K562 (cell line): ENCODE measurements around the gene ZBTB20. TPM values are rescaled to one million over a fixed set of nuclear protein-coding genes. Genes with fewer than 3 reads are reported as not detected.

ENCODE experiments used
- ATAC-seq: fragments of 200-7000 bp; cut with Tn5 transposase; 3 replicates; pipeline ENCODE4 v1.9.1; 2020; ENCODE audit warnings: moderate library complexity
- BruUV-seq: library from RNA; stranded (reverse); fragments of 400-500 nt; replicated peaks from 2 replicates; lab custom pipeline; 2021; lab: Mats Ljungman, UMichigan
- CTCF ChIA-PET: fragments of 300-600 bp; formaldehyde crosslinking; extraction: SDS; loops from one replicate; lab custom pipeline; 2021; ENCODE audit warnings: low intra/inter-chr PET ratio; lab: Yijun Ruan, JAX
- POLR2A ChIA-PET: fragments of 300-600, 350-650 bp; sonication (Branson Sonifier 250); formaldehyde crosslinking; extraction: SDS; loops from one replicate; lab custom pipeline; 2021; ENCODE audit warnings: antibody characterized with exemption, inconsistent platforms; lab: Yijun Ruan, JAX
- DNase-seq, 4 experiments: peaks; one replicate each; pipeline versions ENCODE4 v3.0.0 to v3.0.0-alpha.2; 2011 to 2018; ENCODE audit warnings: low spot score in 3 of 4, mixed read lengths in 3 of 4; ENCODE audit errors: extremely low read depth in 1 of 4
- FAIRE-seq: peaks from 2 replicates; lab custom pipeline; 2011; peaks lifted over from hg19 to GRCh38; lab: Jason Lieb, UNC
- H2AFZ ChIP-seq: 2 replicates; pipeline ENCODE4 v1.6.0; 2011; ENCODE audit warnings: low read depth, low read length, control low read depth, inconsistent platforms
- H3K27ac ChIP-seq: fragments of 200-600 bp; 3 replicates; pipeline ENCODE4 v1.8.0; 2011; ENCODE audit warnings: low read depth, mild to moderate bottlenecking, control low read depth, inconsistent platforms, low read length, moderate library complexity, mixed read lengths; ENCODE audit errors: extremely low read depth
- H3K27me3 ChIP-seq, 2 experiments: fragments of 300-600 bp in 1 of 2; 2 replicates in 1 of 2; 3 replicates in 1 of 2; pipeline versions ENCODE4 v1.6.0 to v1.8.0; 2011; ENCODE audit warnings: inconsistent platforms in 2 of 2, low read length in 2 of 2, mild to moderate bottlenecking in 1 of 2, mixed read lengths in 1 of 2, moderate library complexity in 1 of 2; ENCODE audit not compliant: control insufficient read depth in 2 of 2, insufficient read depth in 2 of 2
- H3K36me3 ChIP-seq: fragments of 300-600 bp; 3 replicates; pipeline ENCODE4 v1.8.0; 2011; ENCODE audit warnings: mild to moderate bottlenecking, low read length, inconsistent platforms; ENCODE audit not compliant: control insufficient read depth, insufficient read depth
- H3K4me1 ChIP-seq, 2 experiments: fragments of 200-600 bp in 1 of 2; replicated peaks in 1 of 2; 2 replicates in 1 of 2; 3 replicates in 1 of 2; pipeline versions ENCODE4 v1.5.1 to v1.8.0; 2011; ENCODE audit warnings: inconsistent platforms in 2 of 2, low read length in 2 of 2, mild to moderate bottlenecking in 1 of 2, mixed read lengths in 1 of 2, moderate library complexity in 1 of 2; ENCODE audit not compliant: control insufficient read depth in 2 of 2, insufficient read depth in 2 of 2
- H3K4me2 ChIP-seq: 2 replicates; pipeline ENCODE4 v1.6.1; 2011; ENCODE audit warnings: low read length, control low read depth, inconsistent platforms, mixed read lengths; ENCODE audit not compliant: insufficient read depth
- H3K4me3 ChIP-seq: fragments of 200-600 bp; sonication (generic), shearing (Covaris generic); 2 replicates; pipeline ENCODE4 v1.5.1; 2016; ENCODE audit warnings: control low read depth, inconsistent platforms
- H3K79me2 ChIP-seq: fragments of 200-600 bp; 3 replicates; pipeline ENCODE4 v1.8.0; 2011; ENCODE audit warnings: low read length, inconsistent platforms; ENCODE audit not compliant: control insufficient read depth, insufficient read depth
- H3K9ac ChIP-seq, 2 experiments: 2 replicates each; pipeline versions ENCODE4 v1.6.0 to v1.6.1; 2011; ENCODE audit warnings: low read depth in 2 of 2, low read length in 2 of 2, control low read depth in 1 of 2, inconsistent platforms in 1 of 2, mild to moderate bottlenecking in 1 of 2, mixed read lengths in 1 of 2; ENCODE audit not compliant: insufficient read depth in 1 of 2
- H3K9me1 ChIP-seq: one replicate; pipeline ENCODE4 v1.6.0; 2011; ENCODE audit warnings: inconsistent platforms, mild to moderate bottlenecking, low read length, moderate library complexity; ENCODE audit not compliant: control insufficient read depth, insufficient read depth
- H3K9me3 ChIP-seq: replicated peaks from 2 replicates; pipeline ENCODE4 v1.5.1; 2011; ENCODE audit warnings: low read depth, low read length, inconsistent platforms; ENCODE audit not compliant: control insufficient read depth, insufficient read depth
- H4K20me1 ChIP-seq: replicated peaks from 2 replicates; pipeline ENCODE4 v1.6.1; 2011; ENCODE audit warnings: low read length, inconsistent platforms, mixed read lengths; ENCODE audit not compliant: control insufficient read depth, insufficient read depth
- ATF7 ChIP-seq: fragments of 450-650 bp; IDR thresholded peaks from 2 replicates; pipeline ENCODE4 v1.7.1; 2014; ENCODE audit warnings: mild to moderate bottlenecking, moderate library complexity
- BDP1 ChIP-seq: IDR thresholded peaks from 3 replicates; pipeline ENCODE4 v1.6.1; 2011; ENCODE audit not compliant: insufficient read length, insufficient read depth
- CEBPZ ChIP-seq: fragments of 150-350 bp; IDR thresholded peaks from 2 replicates; pipeline ENCODE4 v1.6.1; 2014; ENCODE audit warnings: low read depth, mild to moderate bottlenecking, low read length, borderline replicate concordance
- CTBP1 ChIP-seq: fragments of 450-650 bp; IDR thresholded peaks from 2 replicates; pipeline ENCODE4 v1.6.1; 2016; ENCODE audit warnings: borderline replicate concordance
- DPF2 ChIP-seq: fragments of 450-650 bp; IDR thresholded peaks from 2 replicates; pipeline ENCODE4 v1.6.1; 2016
- HNRNPH1 ChIP-seq: fragments of 200-400 bp; formaldehyde crosslinking; optimal IDR thresholded peaks from 2 replicates; pipeline ENCODE3; 2017; ENCODE audit warnings: low read depth, mild to moderate bottlenecking, low read length, moderate library complexity
- HNRNPL ChIP-seq: fragments of 200-400 bp; formaldehyde crosslinking; IDR thresholded peaks from 2 replicates; pipeline ENCODE4 v1.6.1; 2017; ENCODE audit warnings: low read depth, mild to moderate bottlenecking, low read length
- HOXB6 ChIP-seq: fragments of 250-450 bp; sonication (Bioruptor Pico); IDR thresholded peaks from 2 replicates; pipeline ENCODE4 v1.5.1; 2022; ENCODE audit warnings: mild to moderate bottlenecking, borderline replicate concordance
- KDM4B ChIP-seq, 2 experiments: fragments of 450-650 bp in 1 of 2; sonication (generic) in 1 of 2; IDR thresholded peaks; 2 replicates each; pipeline ENCODE4 v1.6.1; 2016 to 2017; ENCODE audit warnings: borderline replicate concordance in 2 of 2, antibody characterized with exemption in 1 of 2, low read depth in 1 of 2, mild to moderate bottlenecking in 1 of 2
- MTA3 ChIP-seq: fragments of 450-650 bp; formaldehyde crosslinking; IDR thresholded peaks from 2 replicates; pipeline ENCODE4 v1.6.1; 2017; ENCODE audit warnings: mild to moderate bottlenecking, borderline replicate concordance
- NUFIP1 ChIP-seq: fragments of 450-650 bp; IDR thresholded peaks from 2 replicates; pipeline ENCODE4 v1.6.1; 2018; ENCODE audit not compliant: partially characterized antibody
- POU5F1 ChIP-seq: fragments of 150-350 bp; IDR thresholded peaks from 2 replicates; pipeline ENCODE4 v1.6.1; 2014; ENCODE audit warnings: borderline replicate concordance, low read length, low read depth, mild to moderate bottlenecking; ENCODE audit not compliant: partially characterized antibody
- STAT5A ChIP-seq: IDR thresholded peaks from 2 replicates; pipeline ENCODE4 v1.6.1; 2012; ENCODE audit warnings: low read length, inconsistent platforms, borderline replicate concordance
- ZNF134 ChIP-seq: fragments of 250-450 bp; sonication (Bioruptor Pico); conservative IDR thresholded peaks from 2 replicates; pipeline ENCODE4 v1.4.0; 2020
- ZNF695 ChIP-seq: fragments of 450-650 bp; formaldehyde crosslinking; IDR thresholded peaks from 2 replicates; pipeline ENCODE4 v1.4.0; 2020; ENCODE audit warnings: mild to moderate bottlenecking, moderate library complexity
- ZNF764 ChIP-seq: fragments of 250-450 bp; sonication (Bioruptor Pico); IDR thresholded peaks from 2 replicates; pipeline ENCODE4 v1.4.0; 2020; ENCODE audit warnings: low read depth, mild to moderate bottlenecking, moderate library complexity
- ZNF766 ChIP-seq: fragments of 200-800 bp; sonication (Bioruptor generic); conservative IDR thresholded peaks from 2 replicates; pipeline ENCODE4 v1.6.1; 2016; ENCODE audit warnings: missing genetic modification characterization, missing compliant biosample characterization
- WGBS: fragments of 100-300 bp; shearing (Covaris generic); methylation state at CpG from one replicate; pipeline ENCODE4 v1.1.6; 2016; ENCODE audit warnings: low coverage, mixed read lengths; ENCODE audit not compliant: insufficient coverage; ENCODE audit errors: missing lambda C conversion rate; 5-methylcytosine and 5-hydroxymethylcytosine counted together
- in situ Hi-C: fragments of 300-500 bp; cut with MboI; formaldehyde crosslinking; loops from 4 replicates; pipeline ENCODE4 v1.15.0; 2018; ENCODE audit warnings: inconsistent platforms, mixed read lengths
- intact Hi-C: fragments of 100-400 bp; cut with micrococcal nuclease; formaldehyde crosslinking; loops from 2 replicates; pipeline ENCODE4 v1.14.2; 2022
- polyA plus RNA-seq, 8 experiments: library from polyadenylated mRNA; depleted of rRNA in 4 of 8; stranded (reverse) in 5 of 8; unstranded in 3 of 8; fragments of >200 nt; fragmentation: Nextera tagmentation in 2 of 8; fragmentation: Illumina TruSeq in 1 of 8; extraction: Ambion mirVana in 2 of 8; extraction: Trizol in 1 of 8; gene quantifications; 2 replicates each; pipeline versions ENCODE4 v1.2.1 to v1.2.3, GENCODE V29; 2011 to 2014; ENCODE audit warnings: inconsistent platforms in 1 of 8, missing spikeins in 1 of 8
- total RNA-seq, 7 experiments: library from RNA; depleted of rRNA in 6 of 7; stranded (reverse); fragments of >200 nt in 6 of 7; fragmentation: Illumina TruSeq in 2 of 7; extraction: Trizol in 2 of 7; gene quantifications; 2 replicates each; pipeline versions ENCODE4 v1.2.1 to v1.2.3, GENCODE V29; 2011 to 2021; ENCODE audit warnings: low replicate concordance in 1 of 7

The ZBTB20 gene
- total and polyA plus RNA-seq, 9 of the 15 experiments (the other 6 are each of a cell fraction or from before 2014, with no cell fraction given): 0.17 to 1.7 (median 0.45) TPM

DNA sequence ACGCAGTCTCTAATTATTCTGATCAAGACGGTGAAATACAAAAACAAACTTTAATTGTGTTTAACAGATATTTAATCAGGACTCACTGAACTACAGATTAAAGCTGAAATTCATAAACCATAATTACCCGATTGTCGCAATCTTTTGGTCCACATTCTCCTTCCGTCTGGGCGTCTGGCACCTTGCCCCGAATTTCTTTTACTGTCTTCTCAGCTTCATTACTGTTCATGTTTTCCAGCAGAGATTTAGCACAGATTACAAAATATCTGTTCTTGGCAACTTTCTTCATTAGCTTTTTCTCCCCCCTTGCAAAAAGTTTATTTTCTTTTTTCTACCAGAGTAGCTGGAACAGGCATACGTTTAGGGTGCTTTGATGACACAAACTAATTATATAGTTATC lies 581.9 kb downstream of the ZBTB20 start:
- ChIA-PET POLR2A (no interaction called here), CTCF (no interaction called here)
- Histone ChIP-seq H3K9me1 (no peaks in the 10 kb centered on the region), H3K9ac (no peak overlapping the region), H4K20me1 (no peaks in the 10 kb centered on the region), H3K36me3 (no peaks in the 10 kb centered on the region), H3K4me1 (no peaks in the 10 kb centered on the region), H3K79me2 (no peaks in the 10 kb centered on the region), H3K4me2 (no peak overlapping the region), H3K9me3 (no peaks in the 10 kb centered on the region), H3K27ac (no peak overlapping the region), H3K4me3 (no peak overlapping the region), H3K27me3 (no peaks in the 10 kb centered on the region), H2AFZ (no peak overlapping the region)
- 19% methylated on average over 8 of the region's 8 CpGs for WGBS
- BruUV-seq: no TSS peak
- DNase-seq (no peak), ATAC-seq (no peak), FAIRE-seq (no peak)
- intact Hi-C loops: no loop called here
- in situ Hi-C loops: no loop called here
- TF ChIP-seq HNRNPL (no peak), KDM4B (IDR thresholded peaks at IDR 0.05; ENCODE audit: borderline replicate concordance in 2 of 2, low read depth in 1 of 2) (no peak), MTA3 (no peak), POU5F1 (no peak), CTBP1 (no peak), DPF2 (no peak), HOXB6 (CRISPR knock-in tag) (no peak), BDP1 (no peak), ZNF764 (CRISPR knock-in tag) (no peak), ZNF134 (CRISPR knock-in tag) (no peak), ATF7 (no peak), STAT5A (no peak), HNRNPH1 (no peak), ZNF695 (CRISPR knock-in tag) (no peak), NUFIP1 (no peak), ZNF766 (CRISPR knock-in tag) (no peak), CEBPZ (no peak)
